Suprapubic skin (tissue), 4 donors: ENCODE results near the gene ZNF592.

Experiments
- POLR2A ChIP-seq, 2 donors: fragments of 450-650 bp; IDR thresholded peaks; one replicate each; pipeline ENCODE4 v1.6.1; 2017; ENCODE audit warnings: antibody characterized with exemption in 2 of 2, mild to moderate bottlenecking in 2 of 2, moderate library complexity in 2 of 2
- POLR2AphosphoS5 ChIP-seq, 3 donors: sonication (generic); formaldehyde crosslinking; IDR thresholded peaks; one replicate each; pipeline ENCODE4 v1.6.1; 2017; ENCODE audit warnings: antibody characterized with exemption in 3 of 3
- TF ChIP-seq, protein P1 (sequence below), 2 donors: fragments of 200-600 bp in 1 of 2; fragments of 450-650 bp in 1 of 2; sonication (generic) in 1 of 2; IDR thresholded peaks; one replicate each; pipeline ENCODE4 v1.5.1; 2016 to 2019; ENCODE audit warnings: antibody characterized with exemption in 2 of 2, mild to moderate bottlenecking in 1 of 2, moderate library complexity in 1 of 2

DNA sequence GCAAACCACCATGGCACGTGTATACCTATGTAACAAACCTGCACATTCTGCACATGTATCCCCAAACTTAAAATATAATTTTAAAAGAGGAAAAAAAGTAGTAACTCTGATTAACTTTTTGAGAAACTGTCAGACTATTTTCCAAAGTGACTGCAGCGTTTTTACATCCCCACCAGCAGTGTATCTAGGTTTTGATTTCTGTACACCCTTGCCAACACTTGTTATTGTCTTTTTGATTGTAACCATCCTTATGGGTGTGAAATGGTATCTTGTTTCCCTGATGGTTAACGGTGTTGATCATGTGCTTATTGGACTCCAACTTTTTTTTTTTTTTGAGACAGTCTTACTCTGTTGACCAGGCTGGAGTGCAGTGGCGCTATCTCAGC is 45.8 kb downstream of the ZNF592 start:
- TF ChIP-seq, protein P1, sequence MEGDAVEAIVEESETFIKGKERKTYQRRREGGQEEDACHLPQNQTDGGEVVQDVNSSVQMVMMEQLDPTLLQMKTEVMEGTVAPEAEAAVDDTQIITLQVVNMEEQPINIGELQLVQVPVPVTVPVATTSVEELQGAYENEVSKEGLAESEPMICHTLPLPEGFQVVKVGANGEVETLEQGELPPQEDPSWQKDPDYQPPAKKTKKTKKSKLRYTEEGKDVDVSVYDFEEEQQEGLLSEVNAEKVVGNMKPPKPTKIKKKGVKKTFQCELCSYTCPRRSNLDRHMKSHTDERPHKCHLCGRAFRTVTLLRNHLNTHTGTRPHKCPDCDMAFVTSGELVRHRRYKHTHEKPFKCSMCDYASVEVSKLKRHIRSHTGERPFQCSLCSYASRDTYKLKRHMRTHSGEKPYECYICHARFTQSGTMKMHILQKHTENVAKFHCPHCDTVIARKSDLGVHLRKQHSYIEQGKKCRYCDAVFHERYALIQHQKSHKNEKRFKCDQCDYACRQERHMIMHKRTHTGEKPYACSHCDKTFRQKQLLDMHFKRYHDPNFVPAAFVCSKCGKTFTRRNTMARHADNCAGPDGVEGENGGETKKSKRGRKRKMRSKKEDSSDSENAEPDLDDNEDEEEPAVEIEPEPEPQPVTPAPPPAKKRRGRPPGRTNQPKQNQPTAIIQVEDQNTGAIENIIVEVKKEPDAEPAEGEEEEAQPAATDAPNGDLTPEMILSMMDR (IDR thresholded peaks at IDR 0.05), result no peak
- TF ChIP-seq POLR2AphosphoS5 (IDR thresholded peaks at IDR 0.05) (no peak), POLR2A (IDR thresholded peaks at IDR 0.05) (no peak)
